SK-N-SH (cell line): ENCODE data around the gene HERC5. TPM values are rescaled to one million over a fixed set of nuclear protein-coding genes. Genes with fewer than 3 reads are reported as not detected.

Source experiments
- CTCF ChIA-PET: fragments of 300-600, 350-600 bp; formaldehyde crosslinking; extraction: SDS; loops from one replicate; lab custom pipeline; 2021; lab: Yijun Ruan, JAX
- POLR2A ChIA-PET: fragments of 350-600 bp; sonication (Branson Sonifier 250); formaldehyde crosslinking; extraction: SDS; loops from one replicate; lab custom pipeline; 2020; ENCODE audit warnings: antibody characterized with exemption, inconsistent platforms; lab: Yijun Ruan, JAX
- DNase-seq: peaks from one replicate; pipeline ENCODE4 v3.0.0; 2012
- H2AFZ ChIP-seq: fragments of 200-600 bp; sonication (generic); 2 replicates; pipeline ENCODE4 v1.8.1; 2016; ENCODE audit warnings: antibody characterized with exemption, mild to moderate bottlenecking, low read depth
- H3F3A ChIP-seq: fragments of 200-600 bp; sonication (generic); replicated peaks from 2 replicates; pipeline ENCODE3; 2016; ENCODE audit warnings: antibody characterized with exemption, mild to moderate bottlenecking; ENCODE audit not compliant: insufficient read depth
- H3K27ac ChIP-seq, 2 experiments: fragments of 200-500 bp in 1 of 2; fragments of 200-600 bp in 1 of 2; sonication (Bioruptor generic) in 1 of 2; sonication (generic), shearing (Covaris generic) in 1 of 2; 2 replicates each; pipeline versions ENCODE4 v1.5.1 to v1.6.1; 2014 to 2016; ENCODE audit warnings: low read depth in 2 of 2, inconsistent platforms in 1 of 2, low read length in 1 of 2, mild to moderate bottlenecking in 1 of 2, mixed read lengths in 1 of 2
- H3K27me3 ChIP-seq: fragments of 200-600 bp; sonication (generic), shearing (Covaris generic); 2 replicates; pipeline ENCODE4 v1.6.1; 2016; ENCODE audit warnings: mixed run types; ENCODE audit not compliant: insufficient read depth
- H3K36me3 ChIP-seq, 2 experiments: fragments of 200-500 bp in 1 of 2; fragments of 200-600 bp in 1 of 2; sonication (Bioruptor generic) in 1 of 2; sonication (generic) in 1 of 2; replicated peaks in 1 of 2; 2 replicates each; pipeline versions ENCODE3 to v1.5.1; 2014 to 2016; ENCODE audit warnings: low read length in 1 of 2, mild to moderate bottlenecking in 1 of 2; ENCODE audit not compliant: insufficient read depth in 2 of 2, control insufficient read depth in 1 of 2
- H3K4me1 ChIP-seq, 2 experiments: fragments of 200-500 bp in 1 of 2; fragments of 200-600 bp in 1 of 2; sonication (Bioruptor generic) in 1 of 2; sonication (generic), shearing (Covaris generic) in 1 of 2; 2 replicates each; pipeline versions ENCODE4 v1.5.1 to v1.6.1; 2014 to 2016; ENCODE audit warnings: low read depth in 1 of 2, low read length in 1 of 2, mixed run types in 1 of 2; ENCODE audit not compliant: insufficient read depth in 2 of 2, control insufficient read depth in 1 of 2
- H3K4me2 ChIP-seq: fragments of 200-600 bp; sonication (generic), shearing (Covaris generic); 2 replicates; pipeline ENCODE4 v1.6.1; 2017; ENCODE audit warnings: mixed run types
- H3K4me3 ChIP-seq, 2 experiments: fragments of 200-500 bp in 1 of 2; fragments of 200-600 bp in 1 of 2; sonication (Bioruptor generic) in 1 of 2; sonication (generic), shearing (Covaris generic) in 1 of 2; 2 replicates each; pipeline versions ENCODE4 v1.5.1 to v1.8.1; 2014 to 2016; ENCODE audit warnings: low read depth in 2 of 2, inconsistent platforms in 1 of 2, low read length in 1 of 2, mild to moderate bottlenecking in 1 of 2, mixed read lengths in 1 of 2, moderate library complexity in 1 of 2
- H3K79me2 ChIP-seq: fragments of 200-600 bp; sonication (generic); 2 replicates; pipeline ENCODE4 v1.8.1; 2017; ENCODE audit warnings: mild to moderate bottlenecking; ENCODE audit not compliant: insufficient read depth
- H3K9ac ChIP-seq: fragments of 200-600 bp; sonication (generic); 2 replicates; pipeline ENCODE4 v1.6.1; 2017; ENCODE audit warnings: mixed run types
- H3K9me2 ChIP-seq: fragments of 200-600 bp; sonication (generic); 2 replicates; pipeline ENCODE4 v1.6.1; 2017; ENCODE audit warnings: mixed run types
- H3K9me3 ChIP-seq: fragments of 200-600 bp; sonication (generic); 2 replicates; pipeline ENCODE4 v1.6.1; 2017; ENCODE audit warnings: mixed run types, mild to moderate bottlenecking, moderate library complexity
- H4K20me1 ChIP-seq: fragments of 200-600 bp; sonication (generic); 2 replicates; pipeline ENCODE4 v1.6.1; 2017; ENCODE audit warnings: mild to moderate bottlenecking, mixed run types; ENCODE audit not compliant: insufficient read depth
- ELF1 ChIP-seq: IDR thresholded peaks from 2 replicates; pipeline ENCODE4 v1.4.0; 2012
- EP300 ChIP-seq, 2 experiments: IDR thresholded peaks; 2 replicates each; pipeline versions ENCODE4 v1.4.0 to v1.6.1; 2012; ENCODE audit warnings: borderline replicate concordance in 1 of 2, low read depth in 1 of 2, low read length in 1 of 2
- EZH2phosphoT487 ChIP-seq: fragments of 200-600 bp; sonication (generic); IDR thresholded peaks from 2 replicates; pipeline ENCODE4 v1.6.1; 2017; ENCODE audit warnings: low read depth, mixed run types, mild to moderate bottlenecking, antibody characterized with exemption, moderate library complexity, borderline replicate concordance
- FOSL2 ChIP-seq: IDR thresholded peaks from 2 replicates; pipeline ENCODE4 v1.4.0; 2012; ENCODE audit warnings: low read depth, mild to moderate bottlenecking, moderate library complexity, borderline replicate concordance
- FOXJ3 ChIP-seq: sonication (generic); formaldehyde crosslinking; IDR thresholded peaks from 2 replicates; pipeline ENCODE4 v1.5.1; 2020; ENCODE audit warnings: mild to moderate bottlenecking, missing genetic modification reagents
- GATA2 ChIP-seq: sonication (generic); formaldehyde crosslinking; IDR thresholded peaks from 2 replicates; pipeline ENCODE4 v1.5.0; 2020; ENCODE audit warnings: mild to moderate bottlenecking, missing genetic modification reagents
- JUND ChIP-seq: IDR thresholded peaks from 2 replicates; pipeline ENCODE4 v1.4.0; 2012
- SMC3 ChIP-seq: IDR thresholded peaks from 2 replicates; pipeline ENCODE4 v1.6.1; 2012; ENCODE audit warnings: low read depth, low read length, improper control_type of control experiment
- WGBS: methylation state at CpG from one replicate; pipeline ENCODE4 v1.1.6; 2017; ENCODE audit warnings: low lambda C conversion rate; 5-methylcytosine and 5-hydroxymethylcytosine counted together
- polyA plus RNA-seq, 3 experiments: library from polyadenylated mRNA; depleted of rRNA; stranded (reverse); fragments of >200 nt; gene quantifications; 2 replicates each; pipeline ENCODE4 v1.2.3, GENCODE V29; 2012
- TF ChIP-seq, protein P1 (sequence below): IDR thresholded peaks from 2 replicates; pipeline ENCODE4 v1.4.0; 2012; ENCODE audit warnings: low read depth, borderline replicate concordance
- TF ChIP-seq, protein P2 (sequence below): IDR thresholded peaks from 2 replicates; pipeline ENCODE4; 2012
- TF ChIP-seq, protein P3 (sequence below): fragments of 200-600 bp; sonication (generic); IDR thresholded peaks from 2 replicates; pipeline ENCODE4 v1.6.1; 2017; ENCODE audit warnings: antibody characterized with exemption, mild to moderate bottlenecking, moderate library complexity
- TF ChIP-seq, protein P4 (sequence below): IDR thresholded peaks from 2 replicates; pipeline ENCODE4 v1.6.1; 2012; ENCODE audit warnings: mild to moderate bottlenecking, low read depth, low read length, moderate library complexity
- TF ChIP-seq, protein P5 (sequence below): IDR thresholded peaks from 2 replicates; pipeline ENCODE4 v1.4.0; 2012; ENCODE audit warnings: low read depth, borderline replicate concordance
- TF ChIP-seq, protein P6 (sequence below): IDR thresholded peaks from 2 replicates; pipeline ENCODE4 v1.4.0; 2012; ENCODE audit warnings: low read depth

The HERC5 gene
- polyA plus RNA-seq, 1 of the 3 experiments (the other 2 are of a cell fraction), result 0.15 TPM

GRCh38 chr4:88523325-88524129, 66.6 kb downstream of the HERC5 start, which contains the start of gene PYURF (continued):
- TF ChIP-seq EP300 (IDR thresholded peaks at IDR 0.05; ENCODE audit: borderline replicate concordance in 1 of 2, low read depth in 1 of 2, low read length in 1 of 2) (peak in 1 of 2 experiments; percentile 30; a peak in 1 of 4 replicates), ELF1 (peak; percentile 73), SMC3 (no peak), EZH2phosphoT487 (no peak)
- TF ChIP-seq, protein P1, sequence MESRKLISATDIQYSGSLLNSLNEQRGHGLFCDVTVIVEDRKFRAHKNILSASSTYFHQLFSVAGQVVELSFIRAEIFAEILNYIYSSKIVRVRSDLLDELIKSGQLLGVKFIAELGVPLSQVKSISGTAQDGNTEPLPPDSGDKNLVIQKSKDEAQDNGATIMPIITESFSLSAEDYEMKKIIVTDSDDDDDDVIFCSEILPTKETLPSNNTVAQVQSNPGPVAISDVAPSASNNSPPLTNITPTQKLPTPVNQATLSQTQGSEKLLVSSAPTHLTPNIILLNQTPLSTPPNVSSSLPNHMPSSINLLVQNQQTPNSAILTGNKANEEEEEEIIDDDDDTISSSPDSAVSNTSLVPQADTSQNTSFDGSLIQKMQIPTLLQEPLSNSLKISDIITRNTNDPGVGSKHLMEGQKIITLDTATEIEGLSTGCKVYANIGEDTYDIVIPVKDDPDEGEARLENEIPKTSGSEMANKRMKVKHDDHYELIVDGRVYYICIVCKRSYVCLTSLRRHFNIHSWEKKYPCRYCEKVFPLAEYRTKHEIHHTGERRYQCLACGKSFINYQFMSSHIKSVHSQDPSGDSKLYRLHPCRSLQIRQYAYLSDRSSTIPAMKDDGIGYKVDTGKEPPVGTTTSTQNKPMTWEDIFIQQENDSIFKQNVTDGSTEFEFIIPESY, result no peak
- TF ChIP-seq, protein P2, sequence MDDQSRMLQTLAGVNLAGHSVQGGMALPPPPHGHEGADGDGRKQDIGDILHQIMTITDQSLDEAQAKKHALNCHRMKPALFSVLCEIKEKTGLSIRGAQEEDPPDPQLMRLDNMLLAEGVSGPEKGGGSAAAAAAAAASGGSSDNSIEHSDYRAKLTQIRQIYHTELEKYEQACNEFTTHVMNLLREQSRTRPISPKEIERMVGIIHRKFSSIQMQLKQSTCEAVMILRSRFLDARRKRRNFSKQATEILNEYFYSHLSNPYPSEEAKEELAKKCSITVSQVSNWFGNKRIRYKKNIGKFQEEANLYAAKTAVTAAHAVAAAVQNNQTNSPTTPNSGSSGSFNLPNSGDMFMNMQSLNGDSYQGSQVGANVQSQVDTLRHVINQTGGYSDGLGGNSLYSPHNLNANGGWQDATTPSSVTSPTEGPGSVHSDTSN, result 0 out of 2 replicates have a peak, but pooled peaks have one; percentile 14
- TF ChIP-seq, all 33 proteins: peak for 17

DNA sequence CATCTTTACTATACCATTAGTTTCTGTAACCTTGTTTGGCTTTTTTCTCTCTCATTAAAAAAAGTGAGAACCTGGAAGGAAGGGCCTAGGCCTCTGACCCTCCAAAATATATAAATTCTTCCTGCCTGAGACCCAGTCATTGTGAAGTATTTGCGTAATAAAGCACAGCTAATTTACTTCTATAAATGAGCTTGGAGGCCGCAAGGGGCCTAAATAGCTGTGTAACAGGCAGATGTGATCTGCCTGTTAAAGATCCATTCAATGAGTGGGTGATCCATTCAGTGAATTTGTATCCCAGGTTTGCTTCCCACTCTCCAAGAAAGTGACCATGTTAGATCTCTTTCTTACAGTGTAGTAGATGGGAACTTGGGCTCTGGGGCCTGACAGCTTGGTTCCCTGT, 67.3 kb downstream of the HERC5 start:
- ChIA-PET CTCF (interaction anchor here (1.0 to 2.2 kb wide), 7 partner anchors 8 to 295 kb away, joined by 3 to 11 read pairs (median 5); no protein-coding TSS in a partner anchor), POLR2A (interaction anchor here (0.8 to 1.0 kb wide), 4 partner anchors 135 to 504 kb away, joined by 3 to 4 read pairs (median 3); partner anchors contain the start of gene PPM1K)
- no peak for TF ChIP-seq GATA2 (CRISPR knock-in tag)
- TF ChIP-seq, protein P3, sequence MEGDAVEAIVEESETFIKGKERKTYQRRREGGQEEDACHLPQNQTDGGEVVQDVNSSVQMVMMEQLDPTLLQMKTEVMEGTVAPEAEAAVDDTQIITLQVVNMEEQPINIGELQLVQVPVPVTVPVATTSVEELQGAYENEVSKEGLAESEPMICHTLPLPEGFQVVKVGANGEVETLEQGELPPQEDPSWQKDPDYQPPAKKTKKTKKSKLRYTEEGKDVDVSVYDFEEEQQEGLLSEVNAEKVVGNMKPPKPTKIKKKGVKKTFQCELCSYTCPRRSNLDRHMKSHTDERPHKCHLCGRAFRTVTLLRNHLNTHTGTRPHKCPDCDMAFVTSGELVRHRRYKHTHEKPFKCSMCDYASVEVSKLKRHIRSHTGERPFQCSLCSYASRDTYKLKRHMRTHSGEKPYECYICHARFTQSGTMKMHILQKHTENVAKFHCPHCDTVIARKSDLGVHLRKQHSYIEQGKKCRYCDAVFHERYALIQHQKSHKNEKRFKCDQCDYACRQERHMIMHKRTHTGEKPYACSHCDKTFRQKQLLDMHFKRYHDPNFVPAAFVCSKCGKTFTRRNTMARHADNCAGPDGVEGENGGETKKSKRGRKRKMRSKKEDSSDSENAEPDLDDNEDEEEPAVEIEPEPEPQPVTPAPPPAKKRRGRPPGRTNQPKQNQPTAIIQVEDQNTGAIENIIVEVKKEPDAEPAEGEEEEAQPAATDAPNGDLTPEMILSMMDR, result no peak
- TF ChIP-seq FOSL2, result no peak
- no peak for TF ChIP-seq FOXJ3 (CRISPR knock-in tag)
- TF ChIP-seq EP300 (IDR thresholded peaks at IDR 0.05; ENCODE audit: borderline replicate concordance in 1 of 2, low read depth in 1 of 2, low read length in 1 of 2), result no peak
- TF ChIP-seq, protein P4, sequence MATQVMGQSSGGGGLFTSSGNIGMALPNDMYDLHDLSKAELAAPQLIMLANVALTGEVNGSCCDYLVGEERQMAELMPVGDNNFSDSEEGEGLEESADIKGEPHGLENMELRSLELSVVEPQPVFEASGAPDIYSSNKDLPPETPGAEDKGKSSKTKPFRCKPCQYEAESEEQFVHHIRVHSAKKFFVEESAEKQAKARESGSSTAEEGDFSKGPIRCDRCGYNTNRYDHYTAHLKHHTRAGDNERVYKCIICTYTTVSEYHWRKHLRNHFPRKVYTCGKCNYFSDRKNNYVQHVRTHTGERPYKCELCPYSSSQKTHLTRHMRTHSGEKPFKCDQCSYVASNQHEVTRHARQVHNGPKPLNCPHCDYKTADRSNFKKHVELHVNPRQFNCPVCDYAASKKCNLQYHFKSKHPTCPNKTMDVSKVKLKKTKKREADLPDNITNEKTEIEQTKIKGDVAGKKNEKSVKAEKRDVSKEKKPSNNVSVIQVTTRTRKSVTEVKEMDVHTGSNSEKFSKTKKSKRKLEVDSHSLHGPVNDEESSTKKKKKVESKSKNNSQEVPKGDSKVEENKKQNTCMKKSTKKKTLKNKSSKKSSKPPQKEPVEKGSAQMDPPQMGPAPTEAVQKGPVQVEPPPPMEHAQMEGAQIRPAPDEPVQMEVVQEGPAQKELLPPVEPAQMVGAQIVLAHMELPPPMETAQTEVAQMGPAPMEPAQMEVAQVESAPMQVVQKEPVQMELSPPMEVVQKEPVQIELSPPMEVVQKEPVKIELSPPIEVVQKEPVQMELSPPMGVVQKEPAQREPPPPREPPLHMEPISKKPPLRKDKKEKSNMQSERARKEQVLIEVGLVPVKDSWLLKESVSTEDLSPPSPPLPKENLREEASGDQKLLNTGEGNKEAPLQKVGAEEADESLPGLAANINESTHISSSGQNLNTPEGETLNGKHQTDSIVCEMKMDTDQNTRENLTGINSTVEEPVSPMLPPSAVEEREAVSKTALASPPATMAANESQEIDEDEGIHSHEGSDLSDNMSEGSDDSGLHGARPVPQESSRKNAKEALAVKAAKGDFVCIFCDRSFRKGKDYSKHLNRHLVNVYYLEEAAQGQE, result no peak
- TF ChIP-seq JUND, result no peak
- TF ChIP-seq, protein P5, sequence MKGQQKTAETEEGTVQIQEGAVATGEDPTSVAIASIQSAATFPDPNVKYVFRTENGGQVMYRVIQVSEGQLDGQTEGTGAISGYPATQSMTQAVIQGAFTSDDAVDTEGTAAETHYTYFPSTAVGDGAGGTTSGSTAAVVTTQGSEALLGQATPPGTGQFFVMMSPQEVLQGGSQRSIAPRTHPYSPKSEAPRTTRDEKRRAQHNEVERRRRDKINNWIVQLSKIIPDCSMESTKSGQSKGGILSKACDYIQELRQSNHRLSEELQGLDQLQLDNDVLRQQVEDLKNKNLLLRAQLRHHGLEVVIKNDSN, result no peak
- TF ChIP-seq ELF1, result no peak
- TF ChIP-seq EZH2phosphoT487, result no peak
- TF ChIP-seq, protein P6, sequence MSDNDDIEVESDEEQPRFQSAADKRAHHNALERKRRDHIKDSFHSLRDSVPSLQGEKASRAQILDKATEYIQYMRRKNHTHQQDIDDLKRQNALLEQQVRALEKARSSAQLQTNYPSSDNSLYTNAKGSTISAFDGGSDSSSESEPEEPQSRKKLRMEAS, result no peak
- Histone ChIP-seq H3K36me3 (peaks cover 14 to 18% of the 10 kb centered on the region in 2 experiments), H4K20me1 (peaks cover 10% of the 10 kb centered on the region; the same call in 1 of the 2 replicates), H3K4me3 (peak overlapping the region; percentile 92 to 95), H3K9me2 (no peaks in the 10 kb centered on the region), H3K9me3 (no peaks in the 10 kb centered on the region), H3K79me2 (peaks cover 78% of the 10 kb centered on the region), H3F3A (peaks cover 11% of the 10 kb centered on the region), H3K27ac (peak overlapping the region; percentile 89 to 97), H3K4me1 (peaks cover 0 to 13% of the 10 kb centered on the region in 2 experiments; a peak in 2 of 4 replicates), H3K27me3 (no peaks in the 10 kb centered on the region), H2AFZ (peak overlapping the region; percentile 87), H3K9ac (peak overlapping the region; percentile 97), H3K4me2 (peak overlapping the region; percentile 83)
- no peak for DNase-seq
- 79% methylated on average over 2 of the region's 2 CpGs for WGBS
